Trophoblast cell (in vitro differentiated cells and primary cell): Measurements from ENCODE around the gene RBP5.
A peak's percentile ranks its signal among the peaks of the same experiment; 100 is the strongest.

Experiments
- DNase-seq, 2 donors: peaks; one replicate each; pipeline ENCODE4 v3.0.0-alpha.2; 2016
- H2AFZ ChIP-seq: 2 replicates; pipeline ENCODE4 v1.6.1; 2013; ENCODE audit warnings: low read length, moderate library complexity, mild to moderate bottlenecking; ENCODE audit not compliant: insufficient read depth, poor library complexity
- H2AK5ac ChIP-seq: 2 replicates; pipeline ENCODE4 v1.6.1; 2013; ENCODE audit warnings: mild to moderate bottlenecking, low read length
- H2BK120ac ChIP-seq: 2 replicates; pipeline ENCODE4 v1.6.1; 2013; ENCODE audit warnings: low read length, mild to moderate bottlenecking, moderate library complexity; ENCODE audit not compliant: insufficient read depth, poor library complexity
- H2BK12ac ChIP-seq: 2 replicates; pipeline ENCODE4 v1.6.1; 2013; ENCODE audit warnings: mild to moderate bottlenecking, low read length, moderate library complexity
- H2BK5ac ChIP-seq: 2 replicates; pipeline ENCODE4 v1.6.1; 2013; ENCODE audit warnings: low read length, low read depth, moderate library complexity, mild to moderate bottlenecking; ENCODE audit not compliant: poor library complexity
- H3K14ac ChIP-seq: 2 replicates; pipeline ENCODE4 v1.6.1; 2013; ENCODE audit warnings: mild to moderate bottlenecking, low read length
- H3K18ac ChIP-seq: 2 replicates; pipeline ENCODE4 v1.6.1; 2013; ENCODE audit warnings: mild to moderate bottlenecking, low read length
- H3K23ac ChIP-seq: 2 replicates; pipeline ENCODE4 v1.6.1; 2013; ENCODE audit warnings: low read length
- H3K27ac ChIP-seq: 2 replicates; pipeline ENCODE4 v1.5.1; 2013; ENCODE audit warnings: low read depth, mild to moderate bottlenecking, inconsistent platforms, low read length, moderate library complexity
- H3K27me3 ChIP-seq: 2 replicates; pipeline ENCODE4 v1.6.1; 2013; ENCODE audit warnings: inconsistent platforms, mild to moderate bottlenecking, low read length, moderate library complexity; ENCODE audit not compliant: insufficient read depth
- H3K36me3 ChIP-seq, 2 experiments: 1 replicate in 1 of 2; 2 replicates in 1 of 2; pipeline ENCODE4 v1.6.1; 2013; ENCODE audit warnings: low read length in 2 of 2, mild to moderate bottlenecking in 2 of 2, moderate library complexity in 1 of 2; ENCODE audit not compliant: insufficient read depth in 2 of 2, control insufficient read depth in 1 of 2
- H3K4ac ChIP-seq: 2 replicates; pipeline ENCODE4 v1.6.1; 2013; ENCODE audit warnings: low read depth, mild to moderate bottlenecking, low read length, moderate library complexity
- H3K4me1 ChIP-seq, 2 experiments: 1 replicate in 1 of 2; 2 replicates in 1 of 2; pipeline ENCODE4 v1.6.1; 2013; ENCODE audit warnings: low read length in 2 of 2, mild to moderate bottlenecking in 2 of 2, moderate library complexity in 1 of 2; ENCODE audit not compliant: insufficient read depth in 2 of 2, control insufficient read depth in 1 of 2
- H3K4me2 ChIP-seq: 2 replicates; pipeline ENCODE4 v1.6.1; 2013; ENCODE audit warnings: inconsistent platforms, mild to moderate bottlenecking, low read length, moderate library complexity
- H3K4me3 ChIP-seq: 2 replicates; pipeline ENCODE4 v1.5.1; 2013; ENCODE audit warnings: mild to moderate bottlenecking, low read depth, low read length, inconsistent platforms
- H3K79me1 ChIP-seq: one replicate; pipeline ENCODE4 v1.6.1; 2013; ENCODE audit warnings: low read length
- H3K79me2 ChIP-seq: 2 replicates; pipeline ENCODE4 v1.6.1; 2013; ENCODE audit warnings: low read length, mild to moderate bottlenecking; ENCODE audit not compliant: control insufficient read depth, insufficient read depth, poor library complexity
- H3K9ac ChIP-seq: 2 replicates; pipeline ENCODE4 v1.6.1; 2013; ENCODE audit warnings: mild to moderate bottlenecking, low read length
- H3K9me3 ChIP-seq: 2 replicates; pipeline ENCODE4 v1.6.1; 2013; ENCODE audit warnings: low read depth, mild to moderate bottlenecking, control low read depth, inconsistent platforms, low read length; ENCODE audit not compliant: insufficient read depth
- H4K12ac ChIP-seq: 2 replicates; pipeline ENCODE4 v1.6.1; 2013; ENCODE audit warnings: low read depth, mild to moderate bottlenecking, low read length, moderate library complexity
- H4K8ac ChIP-seq: 2 replicates; pipeline ENCODE4 v1.6.1; 2013; ENCODE audit warnings: low read depth, mild to moderate bottlenecking, low read length, moderate library complexity
- H4K91ac ChIP-seq: one replicate; pipeline ENCODE4 v1.6.1; 2013; ENCODE audit warnings: low read depth, mild to moderate bottlenecking, low read length, moderate library complexity
- WGBS: extraction: QIAGEN DNeasy Blood & Tissue Kit; methylation state at CpG from one replicate; pipeline ENCODE4 v1.1.7; 2013; ENCODE audit warnings: missing lambda C conversion rate; ENCODE audit not compliant: insufficient read length, insufficient coverage; ENCODE audit errors: extremely low coverage; 5-methylcytosine and 5-hydroxymethylcytosine counted together

RBP5 gene

DNA sequence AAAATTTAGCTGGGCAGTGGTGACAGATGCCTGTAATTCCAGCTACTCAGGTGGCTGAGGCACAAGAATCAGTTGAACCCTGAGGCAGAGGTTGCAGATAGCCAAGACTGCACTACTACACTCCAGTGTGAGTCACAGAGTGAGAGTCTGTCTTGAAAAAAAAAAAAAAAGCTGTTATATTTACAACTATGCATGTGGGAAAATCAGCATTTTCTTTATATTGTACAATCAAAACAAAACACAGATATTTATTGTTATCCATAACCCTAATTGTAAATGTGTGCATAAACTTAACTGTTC, 48.9 kb downstream of the RBP5 start:
- Histone ChIP-seq H3K79me2 (no peaks in the 10 kb centered on the region), H2AFZ (no peak overlapping the region), H4K91ac (no peak overlapping the region), H3K36me3 (no peaks in the 10 kb centered on the region), H3K4ac (no peak overlapping the region), H2AK5ac (no peak overlapping the region), H2BK5ac (no peak overlapping the region), H3K9ac (no peak overlapping the region), H4K12ac (no peak overlapping the region), H3K9me3 (peaks cover 2% of the 10 kb centered on the region), H3K23ac (no peak overlapping the region), H3K27ac (peak overlapping the region; percentile 71), H3K79me1 (no peaks in the 10 kb centered on the region), H4K8ac (no peak overlapping the region), H2BK12ac (no peak overlapping the region), H3K18ac (no peak overlapping the region), H3K4me2 (peak overlapping the region; percentile 32), H3K27me3 (no peaks in the 10 kb centered on the region), H3K14ac (no peak overlapping the region), H2BK120ac (no peak overlapping the region), H3K4me3 (no peak overlapping the region), H3K4me1 (peaks cover 2 to 5% of the 10 kb centered on the region in 2 experiments)
- DNase-seq, result peak; percentile 84 to 94

DNA sequence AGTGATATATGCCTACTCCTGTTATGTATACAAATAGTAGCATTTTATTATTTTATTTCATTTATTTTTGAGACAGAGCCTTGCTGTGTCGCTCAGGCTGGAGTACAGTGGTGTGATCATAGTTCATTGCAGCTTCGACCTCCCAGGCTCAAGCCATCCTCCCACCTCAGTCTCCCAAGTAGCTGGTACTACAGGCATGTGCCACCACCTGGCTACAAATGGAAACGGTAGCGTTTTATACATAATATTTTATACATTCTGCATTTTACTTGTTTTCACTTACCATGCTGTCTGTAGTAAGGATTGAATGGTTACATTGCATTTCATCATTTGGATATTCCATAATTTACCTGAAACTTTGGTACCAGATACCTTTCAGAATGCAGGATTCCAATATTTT, 50.5 kb downstream of the RBP5 start:
- H3K4me1 ChIP-seq, result peaks cover 2 to 5% of the 10 kb centered on the region in 2 experiments
- no peak overlapping the region for H3K9ac ChIP-seq
- no peak for DNase-seq
- H3K14ac ChIP-seq, result no peak overlapping the region
- no peaks in the 10 kb centered on the region for H3K27me3 ChIP-seq
- no peak overlapping the region for H4K12ac ChIP-seq
- H3K79me2 ChIP-seq, result no peaks in the 10 kb centered on the region
- H3K9me3 ChIP-seq, result no peaks in the 10 kb centered on the region
- no peak overlapping the region for H2BK120ac ChIP-seq
- H3K23ac ChIP-seq, result no peak overlapping the region
- H3K36me3 ChIP-seq, result no peaks in the 10 kb centered on the region
- H4K91ac ChIP-seq, result no peak overlapping the region
- no peak overlapping the region for H2AK5ac ChIP-seq
- no peak overlapping the region for H2AFZ ChIP-seq
- H3K27ac ChIP-seq, result no peak overlapping the region
- H3K4me3 ChIP-seq, result no peak overlapping the region
- H3K18ac ChIP-seq, result no peak overlapping the region
- no peak overlapping the region for H3K4ac ChIP-seq
- no peaks in the 10 kb centered on the region for H3K79me1 ChIP-seq
- no peak overlapping the region for H3K4me2 ChIP-seq
- no CpG with 5 or more reads among the region's 4 CpGs for WGBS
- H2BK5ac ChIP-seq, result no peak overlapping the region
- no peak overlapping the region for H4K8ac ChIP-seq
- H2BK12ac ChIP-seq, result no peak overlapping the region

DNA sequence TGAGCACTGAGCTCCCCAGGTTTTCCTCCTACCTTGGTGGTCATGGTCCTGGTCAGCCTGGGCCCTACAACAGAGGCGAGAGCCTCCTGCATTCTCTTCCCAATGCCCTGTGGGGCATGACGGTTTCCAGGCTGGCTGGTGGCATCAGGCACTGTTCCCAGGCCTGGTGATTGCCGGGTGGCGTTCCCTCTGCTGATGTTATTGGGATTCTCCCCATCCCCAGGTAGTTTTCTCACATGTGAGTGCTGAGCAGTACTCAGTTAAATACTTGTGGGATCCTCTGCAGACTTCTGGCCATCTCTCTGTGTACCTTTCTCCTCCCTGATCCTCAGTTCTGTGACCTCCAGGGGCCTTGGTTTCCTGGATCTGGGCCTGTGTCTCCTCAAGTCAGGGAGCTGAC, 52.2 kb downstream of the RBP5 start:
- no peak overlapping the region for H3K4ac ChIP-seq
- no peak overlapping the region for H4K8ac ChIP-seq
- H3K4me3 ChIP-seq, result no peak overlapping the region
- H4K91ac ChIP-seq, result no peak overlapping the region
- no peak overlapping the region for H4K12ac ChIP-seq
- no peak overlapping the region for H3K23ac ChIP-seq
- H3K4me1 ChIP-seq, result peaks cover 2 to 5% of the 10 kb centered on the region in 2 experiments
- no peak overlapping the region for H3K14ac ChIP-seq
- no peaks in the 10 kb centered on the region for H3K79me1 ChIP-seq
- no peak for DNase-seq
- no peaks in the 10 kb centered on the region for H3K36me3 ChIP-seq
- H3K27me3 ChIP-seq, result no peaks in the 10 kb centered on the region
- H3K9me3 ChIP-seq, result no peaks in the 10 kb centered on the region
- no peaks in the 10 kb centered on the region for H3K79me2 ChIP-seq
- no CpG with 5 or more reads among the region's 4 CpGs for WGBS
- H2AFZ ChIP-seq, result no peak overlapping the region
- no peak overlapping the region for H3K4me2 ChIP-seq
- no peak overlapping the region for H3K18ac ChIP-seq
- H2BK120ac ChIP-seq, result no peak overlapping the region
- H3K9ac ChIP-seq, result no peak overlapping the region
- no peak overlapping the region for H2AK5ac ChIP-seq
- no peak overlapping the region for H2BK5ac ChIP-seq
- no peak overlapping the region for H3K27ac ChIP-seq
- no peak overlapping the region for H2BK12ac ChIP-seq

DNA sequence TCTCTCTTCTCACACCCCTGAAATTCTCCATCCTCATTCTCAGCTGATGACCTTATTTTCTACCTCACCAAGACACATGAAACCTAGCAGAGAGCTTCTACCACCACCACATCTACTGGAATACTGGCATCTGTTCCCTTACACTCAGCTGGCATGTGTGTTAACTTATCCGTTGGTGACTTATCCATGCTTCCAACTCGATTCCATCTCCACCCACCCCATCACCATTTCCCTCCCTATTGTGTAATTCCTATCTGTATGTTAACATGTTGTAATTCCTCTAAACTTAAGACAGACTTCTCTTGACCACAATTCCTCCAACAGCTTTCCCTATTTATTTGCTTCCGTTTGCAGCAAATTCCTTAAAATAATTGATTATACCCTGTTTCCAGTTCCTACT, 52.8 kb downstream of the RBP5 start:
- H3K9me3 ChIP-seq, result no peaks in the 10 kb centered on the region
- no peaks in the 10 kb centered on the region for H3K79me2 ChIP-seq
- no peak overlapping the region for H3K23ac ChIP-seq
- H2BK120ac ChIP-seq, result no peak overlapping the region
- H3K79me1 ChIP-seq, result no peaks in the 10 kb centered on the region
- no peaks in the 10 kb centered on the region for H3K27me3 ChIP-seq
- H3K4me2 ChIP-seq, result no peak overlapping the region
- H3K14ac ChIP-seq, result no peak overlapping the region
- WGBS, result no CpG with 5 or more reads among the region's 3 CpGs
- no peak overlapping the region for H2AK5ac ChIP-seq
- H3K4me3 ChIP-seq, result no peak overlapping the region
- no peak overlapping the region for H3K9ac ChIP-seq
- no peak overlapping the region for H4K12ac ChIP-seq
- H2AFZ ChIP-seq, result no peak overlapping the region
- peaks cover 2 to 5% of the 10 kb centered on the region in 2 experiments for H3K4me1 ChIP-seq
- no peak overlapping the region for H3K18ac ChIP-seq
- H2BK12ac ChIP-seq, result no peak overlapping the region
- H3K36me3 ChIP-seq, result no peaks in the 10 kb centered on the region
- H2BK5ac ChIP-seq, result no peak overlapping the region
- no peak overlapping the region for H4K8ac ChIP-seq
- DNase-seq, result no peak
- no peak overlapping the region for H3K27ac ChIP-seq
- H4K91ac ChIP-seq, result no peak overlapping the region
- H3K4ac ChIP-seq, result no peak overlapping the region

DNA sequence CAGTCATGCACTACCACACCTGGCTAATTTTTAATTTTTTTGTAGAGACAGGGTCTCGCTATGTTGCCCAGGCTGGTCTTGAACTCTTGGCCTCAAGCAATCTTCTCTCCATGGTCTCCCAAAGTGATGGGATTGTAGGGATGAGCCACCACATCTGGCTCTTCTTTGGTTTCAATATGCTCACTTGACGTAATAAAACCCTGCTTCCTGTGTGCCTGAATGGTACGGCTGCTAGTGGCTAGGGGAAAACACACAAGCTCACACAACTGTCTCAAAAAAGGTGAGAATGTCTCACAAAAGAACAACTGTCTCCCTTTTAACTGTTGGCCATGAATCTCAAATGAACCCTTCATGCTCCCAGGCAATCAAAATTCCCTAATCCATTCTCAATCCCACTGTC, 53.2 kb downstream of the RBP5 start:
- no CpG with 5 or more reads among the region's 3 CpGs for WGBS
- no peak overlapping the region for H3K18ac ChIP-seq
- H4K12ac ChIP-seq, result no peak overlapping the region
- H2BK12ac ChIP-seq, result no peak overlapping the region
- H3K36me3 ChIP-seq, result no peaks in the 10 kb centered on the region
- no peaks in the 10 kb centered on the region for H3K9me3 ChIP-seq
- H2AFZ ChIP-seq, result no peak overlapping the region
- no peak overlapping the region for H3K23ac ChIP-seq
- H2BK5ac ChIP-seq, result no peak overlapping the region
- H2BK120ac ChIP-seq, result no peak overlapping the region
- H4K8ac ChIP-seq, result no peak overlapping the region
- H4K91ac ChIP-seq, result no peak overlapping the region
- H3K4me1 ChIP-seq, result peaks cover 2 to 4% of the 10 kb centered on the region in 2 experiments
- H3K27me3 ChIP-seq, result no peaks in the 10 kb centered on the region
- H3K4me3 ChIP-seq, result no peak overlapping the region
- no peak overlapping the region for H3K4ac ChIP-seq
- H3K79me1 ChIP-seq, result no peaks in the 10 kb centered on the region
- H2AK5ac ChIP-seq, result no peak overlapping the region
- no peak for DNase-seq
- H3K14ac ChIP-seq, result no peak overlapping the region
- H3K9ac ChIP-seq, result no peak overlapping the region
- H3K27ac ChIP-seq, result no peak overlapping the region
- no peak overlapping the region for H3K4me2 ChIP-seq
- H3K79me2 ChIP-seq, result no peaks in the 10 kb centered on the region
